ENCODE data around the gene SLCO4A1.

Gene SLCO4A1

DNA sequence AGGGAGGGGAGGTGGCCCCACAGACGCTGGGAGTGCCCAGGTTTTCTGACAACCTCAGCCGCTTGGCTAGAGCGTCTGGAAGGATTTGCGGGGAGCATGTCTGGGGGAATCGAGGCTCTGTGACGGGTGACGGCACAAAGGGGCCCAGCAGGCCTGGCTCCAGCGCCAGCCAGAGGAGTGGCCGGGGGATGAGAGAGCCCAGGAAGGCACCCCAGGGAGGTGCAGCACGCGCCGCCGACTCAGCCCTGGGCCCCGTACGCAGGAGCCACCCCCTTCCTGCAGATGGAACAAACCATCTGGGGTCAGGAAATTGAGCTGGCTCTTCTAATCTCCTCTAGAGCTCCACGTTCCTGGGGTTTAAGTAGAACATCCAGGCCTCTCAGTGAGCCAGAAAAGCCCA lies 5.9 kb upstream of the SLCO4A1 start:
- Histone ChIP-seq H4K20me1 (ENCODE audit: control insufficient read depth, insufficient read depth, low read depth, low read length) (no peaks in the 10 kb centered on the region), H3K27me3 (ENCODE audit: control insufficient read depth, low read length) (no peaks in the 10 kb centered on the region), H3K79me2 (ENCODE audit: control insufficient read depth, low read length) (peaks cover under 1% of the 10 kb centered on the region; the same call in 1 of the 2 replicates), H3K27ac (ENCODE audit: low read depth, low read length) (no peak overlapping the region), H3K36me3 (ENCODE audit: control insufficient read depth, low read length) (no peaks in the 10 kb centered on the region), H3F3A (ENCODE audit: control insufficient read depth, insufficient read depth) (peaks cover 5% of the 10 kb centered on the region), H3K4me3 (ENCODE audit: low read length) (peak overlapping the region; percentile 33), H3K9me3 (ENCODE audit: control insufficient read depth, insufficient read depth, low read length) (no peaks in the 10 kb centered on the region), H3K4me1 (ENCODE audit: control insufficient read depth, low read length) (peaks cover 42% of the 10 kb centered on the region), H3K4me2 (ENCODE audit: low read length) (peak overlapping the region; percentile 50), H3K9me2 (replicated peaks; ENCODE audit: control insufficient read depth, low read length) (no peaks in the 10 kb centered on the region)
- TF ChIP-seq CTCF (IDR thresholded peaks at IDR 0.05; ENCODE audit: low read depth, low read length, poor library complexity, severe bottlenecking) (no peak), EZH2phosphoT487 (IDR thresholded peaks at IDR 0.05; ENCODE audit: borderline replicate concordance, low read length) (no peak)

DNA sequence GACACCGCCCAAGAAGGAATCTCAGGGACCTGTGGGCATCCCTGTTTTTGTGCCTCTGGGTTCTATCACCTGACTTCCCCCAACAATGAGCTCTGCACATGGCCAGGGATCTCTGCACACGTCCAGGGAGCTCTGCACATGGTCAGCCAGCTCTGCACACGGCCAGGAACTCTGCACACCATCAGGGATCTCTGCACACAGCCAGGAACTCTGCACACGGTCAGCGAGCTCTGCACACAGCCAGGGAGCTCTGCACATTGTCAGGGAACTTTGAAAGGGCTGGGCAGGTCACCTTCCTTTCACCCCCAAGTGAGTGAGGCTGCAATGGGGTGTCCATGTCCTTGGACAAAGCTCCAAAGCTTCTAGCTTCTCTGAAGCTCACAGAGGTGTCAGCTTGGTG lies 5.2 kb upstream of the SLCO4A1 start:
- Histone ChIP-seq H3K9me3 (ENCODE audit: control insufficient read depth, insufficient read depth, low read length) (no peaks in the 10 kb centered on the region), H4K20me1 (ENCODE audit: control insufficient read depth, insufficient read depth, low read depth, low read length) (no peaks in the 10 kb centered on the region), H3K27ac (ENCODE audit: low read depth, low read length) (no peak overlapping the region), H3K79me2 (ENCODE audit: control insufficient read depth, low read length) (peaks cover 5% of the 10 kb centered on the region; the same call in 1 of the 2 replicates), H3K4me1 (ENCODE audit: control insufficient read depth, low read length) (peaks cover 41% of the 10 kb centered on the region), H3K4me3 (ENCODE audit: low read length) (peak overlapping the region; percentile 33), H3K27me3 (ENCODE audit: control insufficient read depth, low read length) (no peaks in the 10 kb centered on the region), H3K9me2 (replicated peaks; ENCODE audit: control insufficient read depth, low read length) (no peaks in the 10 kb centered on the region), H3K36me3 (ENCODE audit: control insufficient read depth, low read length) (no peaks in the 10 kb centered on the region), H3F3A (ENCODE audit: control insufficient read depth, insufficient read depth) (peaks cover 5% of the 10 kb centered on the region), H3K4me2 (ENCODE audit: low read length) (peak overlapping the region; percentile 50)
- TF ChIP-seq EZH2phosphoT487 (IDR thresholded peaks at IDR 0.05; ENCODE audit: borderline replicate concordance, low read length) (no peak), CTCF (IDR thresholded peaks at IDR 0.05; ENCODE audit: low read depth, low read length, poor library complexity, severe bottlenecking) (no peak)

GRCh38 chr20:62637521-62638054 lies 4.7 kb upstream of the SLCO4A1 start:
- no peaks in the 10 kb centered on the region for H3K9me2 ChIP-seq (replicated peaks; ENCODE audit: control insufficient read depth, low read length)
- TF ChIP-seq CTCF (IDR thresholded peaks at IDR 0.05; ENCODE audit: low read depth, low read length, poor library complexity, severe bottlenecking) (no peak), EZH2phosphoT487 (IDR thresholded peaks at IDR 0.05; ENCODE audit: borderline replicate concordance, low read length) (no peak)
- no peak overlapping the region for H3K27ac ChIP-seq (ENCODE audit: low read depth, low read length)
- no peaks in the 10 kb centered on the region for H3K27me3 ChIP-seq (ENCODE audit: control insufficient read depth, low read length)
- H3K4me3 ChIP-seq (ENCODE audit: low read length), result no peak overlapping the region
- peaks cover 8% of the 10 kb centered on the region for H3K79me2 ChIP-seq (ENCODE audit: control insufficient read depth, low read length)
- no peak overlapping the region for H3K4me2 ChIP-seq (ENCODE audit: low read length)
- peaks cover 36% of the 10 kb centered on the region for H3K4me1 ChIP-seq (ENCODE audit: control insufficient read depth, low read length)
- no peaks in the 10 kb centered on the region for H3K9me3 ChIP-seq (ENCODE audit: control insufficient read depth, insufficient read depth, low read length)
- H3K36me3 ChIP-seq (ENCODE audit: control insufficient read depth, low read length), result peaks cover 1% of the 10 kb centered on the region; the same call in 1 of the 2 replicates
- peaks cover 5% of the 10 kb centered on the region for H3F3A ChIP-seq (ENCODE audit: control insufficient read depth, insufficient read depth)
- no peaks in the 10 kb centered on the region for H4K20me1 ChIP-seq (ENCODE audit: control insufficient read depth, insufficient read depth, low read depth, low read length)

All from DOHH2 (cell line).